ENCODE results near the gene ARMC9. TPM values are rescaled to one million over a fixed set of nuclear protein-coding genes. Genes with fewer than 3 reads are reported as not detected.

The ARMC9 gene
- total RNA-seq, 2 experiments from 2014 or later = 2.0 to 2.5 TPM

DNA sequence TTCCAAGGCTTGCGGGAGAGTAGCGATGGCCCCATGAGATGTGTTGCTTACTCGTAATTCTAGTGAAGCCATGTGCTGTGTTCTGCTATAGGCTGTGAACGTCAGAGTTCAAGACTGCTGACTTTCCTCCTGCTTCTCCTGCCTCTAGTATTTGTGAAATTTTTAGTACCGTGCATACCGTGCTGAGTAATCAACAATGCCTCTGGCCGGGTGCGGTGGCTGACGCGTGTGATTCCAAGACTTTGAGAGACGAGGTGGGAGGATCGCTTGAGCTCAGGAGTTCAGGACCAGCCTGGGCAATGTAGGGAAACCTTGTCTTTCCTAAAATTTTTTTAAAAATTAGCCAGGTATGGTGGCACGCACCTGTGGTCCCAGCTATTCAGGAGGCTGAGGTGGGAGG lies 137.2 kb downstream of the ARMC9 start:
- no peak overlapping the region for H3K27ac Mint-ChIP-seq
- no peaks in the 10 kb centered on the region for H3K4me1 Mint-ChIP-seq
- no peaks in the 10 kb centered on the region for H3K27me3 Mint-ChIP-seq
- POLR2A ChIA-PET = no interaction called here
- H3K4me3 Mint-ChIP-seq = no peak overlapping the region
- DNase-seq = no peak
- H3K9me3 Mint-ChIP-seq = no peaks in the 10 kb centered on the region
- no peak for ATAC-seq (ENCODE audit: low read depth)
- H3K36me3 Mint-ChIP-seq = no peaks in the 10 kb centered on the region

DNA sequence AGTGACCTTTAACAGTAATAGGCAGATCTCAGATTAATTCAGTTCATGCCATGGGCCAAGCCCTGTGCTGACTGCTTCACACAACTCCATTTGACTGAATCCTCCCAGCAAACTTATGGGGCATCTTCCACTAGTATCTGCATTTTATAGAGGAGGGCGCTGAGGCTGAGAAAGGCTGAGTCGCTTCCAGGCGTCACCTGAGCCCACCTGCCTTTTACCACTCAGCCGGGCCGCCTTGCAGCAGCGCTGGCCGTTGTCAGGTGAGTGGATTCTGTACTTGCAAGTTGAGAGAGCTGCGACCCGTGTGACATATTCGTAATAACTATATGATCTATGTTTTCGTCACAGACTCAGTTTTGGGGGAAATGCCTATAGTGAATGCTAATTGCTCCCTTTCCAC lies 137.8 kb downstream of the ARMC9 start:
- no peak for ATAC-seq (ENCODE audit: low read depth)

DNA sequence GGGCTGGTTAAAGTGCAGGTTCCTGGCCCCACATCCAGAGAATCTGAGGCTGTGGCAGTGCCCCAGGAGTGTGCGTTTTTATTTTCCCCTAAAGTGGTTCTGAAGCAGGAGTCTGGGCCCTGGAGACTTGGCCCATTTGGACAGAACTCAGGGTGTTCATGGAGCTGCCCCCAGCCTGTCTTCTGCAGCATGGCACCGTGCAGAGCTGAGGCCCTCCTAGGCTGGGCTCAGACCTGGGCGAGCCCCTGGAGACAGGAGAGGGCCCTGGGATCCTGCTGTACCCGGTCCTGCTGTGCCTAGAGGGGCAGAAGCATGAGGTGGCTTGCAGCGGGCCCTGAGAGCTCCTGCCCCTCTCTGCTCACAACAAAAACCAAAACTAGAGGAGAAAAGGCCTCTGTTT lies 138.3 kb downstream of the ARMC9 start:
- Mint-ChIP-seq H3K9me3 (no peaks in the 10 kb centered on the region), H3K27ac (no peak overlapping the region)

More for the DNA sequence above, 137.8 kb downstream of the ARMC9 start:
- Mint-ChIP-seq H3K4me1 (no peaks in the 10 kb centered on the region), H3K27ac (no peak overlapping the region), H3K9me3 (no peaks in the 10 kb centered on the region), H3K27me3 (no peaks in the 10 kb centered on the region), H3K4me3 (no peak overlapping the region), H3K36me3 (no peaks in the 10 kb centered on the region)
- DNase-seq = no peak
- POLR2A ChIA-PET = no interaction called here

DNA sequence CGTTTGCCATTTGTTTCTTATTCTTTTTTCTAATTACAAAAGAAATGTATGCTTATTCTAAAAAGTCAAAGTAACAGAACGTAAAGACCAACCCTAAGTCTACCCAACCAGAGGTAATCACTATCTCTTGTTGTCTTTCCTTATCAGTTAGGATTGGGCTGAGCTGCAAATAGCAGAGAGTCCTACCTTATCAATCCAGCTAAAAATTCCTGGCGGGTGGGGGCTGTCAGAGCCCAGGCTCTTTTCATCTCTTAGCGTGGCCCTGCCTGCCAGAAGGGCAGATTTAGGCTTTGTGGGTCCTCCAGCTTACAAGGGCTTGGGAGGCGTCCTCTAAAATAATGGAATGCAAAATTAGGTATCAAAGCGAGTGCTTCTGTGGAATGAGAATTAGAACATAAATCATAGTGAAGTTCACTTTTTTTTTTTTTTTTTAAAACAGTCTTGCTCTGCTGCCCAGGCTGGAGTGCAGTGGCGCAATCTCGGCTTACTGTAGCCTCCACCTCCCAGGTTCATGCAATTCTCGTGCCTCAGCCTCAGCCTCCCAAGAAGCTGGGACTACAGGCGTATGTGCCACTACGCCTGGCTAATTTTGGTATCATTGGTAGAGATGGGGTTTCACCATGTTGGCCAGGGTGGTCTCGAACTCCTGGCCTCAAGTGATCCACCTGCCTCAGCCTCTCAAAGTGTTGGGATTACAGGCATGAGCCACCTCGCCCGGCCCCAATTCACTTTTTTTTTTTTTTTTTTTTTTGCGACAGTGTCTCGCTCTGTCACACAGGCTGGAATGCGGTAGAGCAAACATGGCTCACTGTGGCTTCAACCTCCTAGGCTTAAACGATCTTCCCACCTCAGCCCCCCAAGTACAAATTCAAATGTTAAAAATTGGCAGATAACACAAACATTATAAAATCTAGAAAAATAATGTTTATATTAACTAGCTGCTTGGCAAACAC lies 139.7 kb downstream of the ARMC9 start:
- no peak overlapping the region for H3K4me3 Mint-ChIP-seq
- POLR2A ChIA-PET = interaction anchor here (0.7 kb wide), 1 partner anchor 413 kb away, joined by 3 read pairs; no protein-coding TSS in a partner anchor
- no peak for ATAC-seq (ENCODE audit: low read depth)

More for the DNA sequence above, 138.3 kb downstream of the ARMC9 start:
- ATAC-seq (ENCODE audit: low read depth) (no peak), DNase-seq (no peak)
- no peaks in the 10 kb centered on the region for H3K27me3 Mint-ChIP-seq
- H3K36me3 Mint-ChIP-seq = no peaks in the 10 kb centered on the region
- POLR2A ChIA-PET = no interaction called here
- no peak overlapping the region for H3K4me3 Mint-ChIP-seq
- H3K4me1 Mint-ChIP-seq = no peaks in the 10 kb centered on the region

DNA sequence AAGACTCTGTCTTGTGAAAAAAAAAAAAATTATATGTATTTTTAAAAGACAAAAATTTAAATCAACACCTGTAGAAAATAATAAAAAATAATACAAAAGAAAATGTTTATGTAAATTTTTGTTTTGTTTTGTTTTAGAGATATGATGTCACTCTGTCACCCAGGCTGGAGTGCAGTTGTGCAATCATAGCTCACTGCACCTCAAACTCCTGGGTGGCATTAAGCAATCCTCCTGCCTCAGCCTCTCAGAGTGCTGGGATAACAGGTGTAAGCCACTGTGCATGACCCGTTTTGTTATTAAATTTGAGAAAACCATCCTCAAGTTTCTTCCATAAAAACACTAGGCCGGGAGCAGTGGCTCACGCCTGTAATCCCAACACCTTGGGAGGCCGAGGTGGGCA lies 140.9 kb downstream of the ARMC9 start:
- DNase-seq = no peak
- Mint-ChIP-seq H3K9me3 (no peaks in the 10 kb centered on the region), H3K4me3 (no peak overlapping the region), H3K27ac (no peak overlapping the region), H3K36me3 (no peaks in the 10 kb centered on the region), H3K27me3 (no peaks in the 10 kb centered on the region), H3K4me1 (no peaks in the 10 kb centered on the region)
- POLR2A ChIA-PET = no interaction called here
- ATAC-seq (ENCODE audit: low read depth) = no peak

More for the DNA sequence above, 139.7 kb downstream of the ARMC9 start:
- no peak overlapping the region for H3K27ac Mint-ChIP-seq
- no peaks in the 10 kb centered on the region for H3K4me1 Mint-ChIP-seq
- H3K9me3 Mint-ChIP-seq = no peaks in the 10 kb centered on the region
- H3K36me3 Mint-ChIP-seq = no peaks in the 10 kb centered on the region
- DNase-seq = no peak
- no peaks in the 10 kb centered on the region for H3K27me3 Mint-ChIP-seq

DNA sequence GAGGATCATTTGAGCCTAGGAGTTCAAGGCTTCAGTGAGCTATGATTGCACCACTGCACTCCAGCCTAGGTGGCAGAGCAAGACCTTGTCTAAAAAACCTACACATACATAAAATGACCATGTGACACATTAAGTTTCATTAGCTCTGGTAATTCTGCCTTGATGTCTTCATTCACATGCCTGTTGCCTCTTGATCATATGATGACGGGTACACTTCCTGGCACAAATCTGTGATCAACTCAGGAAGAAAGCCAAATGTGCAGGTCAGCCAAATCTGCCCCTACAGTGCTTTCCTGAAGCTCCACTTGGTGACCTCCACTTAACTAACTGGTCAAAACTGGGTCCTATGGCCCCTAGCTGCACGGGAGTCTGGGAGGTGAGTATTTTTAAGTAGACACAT lies 142.7 kb downstream of the ARMC9 start:
- Mint-ChIP-seq H3K36me3 (no peaks in the 10 kb centered on the region), H3K27me3 (no peaks in the 10 kb centered on the region), H3K9me3 (no peaks in the 10 kb centered on the region), H3K4me1 (no peaks in the 10 kb centered on the region), H3K27ac (no peak overlapping the region), H3K4me3 (no peak overlapping the region)
- POLR2A ChIA-PET = no interaction called here
- ATAC-seq (ENCODE audit: low read depth) (no peak), DNase-seq (no peak)

DNA sequence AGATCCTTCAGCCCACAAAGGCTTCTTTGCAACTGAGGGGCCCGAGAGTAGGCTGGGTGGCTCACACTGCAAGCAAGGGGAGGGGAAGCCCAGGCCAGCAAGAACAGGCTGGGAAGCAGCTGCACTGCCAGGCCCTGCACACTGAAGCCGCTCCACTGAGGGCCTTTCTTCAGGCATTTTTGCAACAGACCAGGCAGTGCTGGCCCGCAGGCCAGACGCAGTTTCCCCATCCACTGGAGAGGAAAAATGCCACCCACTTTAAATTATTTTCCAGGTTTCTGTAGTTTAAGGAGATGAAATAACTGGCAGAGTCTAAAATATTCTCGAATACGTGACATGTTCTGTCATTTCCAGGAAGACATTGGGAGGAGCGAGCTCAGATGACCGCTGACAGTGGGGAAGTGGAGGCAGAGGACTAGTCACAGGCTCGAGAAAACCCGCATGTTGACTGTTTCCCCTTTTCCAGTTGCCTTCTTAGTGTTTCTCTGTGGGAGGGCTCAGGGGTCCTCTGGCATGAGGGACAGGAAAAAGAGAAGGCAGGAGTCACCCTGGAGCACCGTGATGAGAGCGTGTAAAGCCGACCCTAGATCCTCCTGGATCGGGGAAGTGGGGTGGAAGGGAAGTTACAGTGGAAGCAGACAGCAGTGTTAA lies 143.8 kb downstream of the ARMC9 start:
- Mint-ChIP-seq H3K4me1 (no peaks in the 10 kb centered on the region), H3K27ac (no peak overlapping the region), H3K9me3 (no peaks in the 10 kb centered on the region), H3K27me3 (peaks cover under 1% of the 10 kb centered on the region), H3K4me3 (no peak overlapping the region), H3K36me3 (no peaks in the 10 kb centered on the region)
- POLR2A ChIA-PET = no interaction called here
- DNase-seq = no peak
- ATAC-seq (ENCODE audit: low read depth) = no peak

DNA sequence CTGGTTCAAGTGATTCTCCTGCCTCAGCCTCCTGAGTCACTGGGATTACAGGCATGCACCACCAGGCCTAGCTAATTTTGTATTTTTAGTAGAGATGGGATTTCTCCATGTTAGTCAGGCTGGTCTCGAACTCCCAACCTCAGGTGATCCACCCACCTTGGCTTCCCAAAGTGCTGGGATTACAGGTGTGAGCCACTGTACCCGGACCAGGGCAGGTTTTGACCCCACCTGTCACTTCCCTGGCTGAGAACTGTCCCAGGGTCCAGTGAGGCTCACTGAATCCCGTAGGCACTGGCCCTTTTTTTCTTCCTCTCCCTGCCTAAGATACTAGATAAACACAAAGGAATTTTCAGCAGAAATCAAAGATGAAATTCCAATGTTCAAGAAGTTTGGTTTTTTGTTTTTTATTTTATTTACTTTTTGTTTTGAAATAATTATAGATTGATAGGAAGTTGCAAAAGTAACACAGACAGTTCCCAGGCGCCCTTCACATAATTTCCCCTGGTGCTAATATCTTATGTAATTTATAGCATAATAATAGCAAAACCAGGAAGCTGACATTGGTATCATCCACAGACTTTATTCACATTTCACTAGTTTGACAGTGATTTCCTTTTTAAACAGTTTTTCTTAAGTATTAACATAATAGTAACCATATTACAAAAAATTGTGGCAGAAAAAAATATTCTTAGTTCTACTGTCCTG lies 144.7 kb downstream of the ARMC9 start:
- DNase-seq = no peak
- Mint-ChIP-seq H3K27me3 (peaks cover 2% of the 10 kb centered on the region), H3K9me3 (no peaks in the 10 kb centered on the region), H3K4me1 (no peaks in the 10 kb centered on the region), H3K4me3 (no peak overlapping the region), H3K36me3 (no peaks in the 10 kb centered on the region), H3K27ac (no peak overlapping the region)
- no peak for ATAC-seq (ENCODE audit: low read depth)
- POLR2A ChIA-PET = no interaction called here

DNA sequence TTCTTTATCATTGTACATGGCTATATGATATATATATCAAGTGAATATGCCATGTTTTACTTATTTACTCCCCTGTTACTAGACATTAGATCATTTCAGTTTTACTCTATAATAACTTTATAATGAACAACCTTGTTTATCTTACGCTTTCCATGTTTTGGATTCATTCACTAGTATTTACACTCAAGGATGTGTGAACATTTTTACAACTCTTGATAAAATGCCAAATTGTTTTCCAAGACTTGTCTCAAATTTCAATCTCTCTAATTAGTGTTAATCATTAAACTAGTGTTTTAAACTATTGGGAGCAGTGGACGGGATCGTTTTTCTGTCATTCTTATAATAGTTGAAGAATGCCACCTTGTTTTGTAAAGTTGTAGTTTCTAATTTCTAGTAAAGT lies 145.6 kb downstream of the ARMC9 start:
- POLR2A ChIA-PET = no interaction called here
- Mint-ChIP-seq H3K9me3 (no peaks in the 10 kb centered on the region), H3K36me3 (no peaks in the 10 kb centered on the region), H3K4me3 (no peak overlapping the region), H3K27me3 (peaks cover 2% of the 10 kb centered on the region), H3K27ac (no peak overlapping the region), H3K4me1 (no peaks in the 10 kb centered on the region)
- ATAC-seq (ENCODE audit: low read depth) (no peak), DNase-seq (no peak)

DNA sequence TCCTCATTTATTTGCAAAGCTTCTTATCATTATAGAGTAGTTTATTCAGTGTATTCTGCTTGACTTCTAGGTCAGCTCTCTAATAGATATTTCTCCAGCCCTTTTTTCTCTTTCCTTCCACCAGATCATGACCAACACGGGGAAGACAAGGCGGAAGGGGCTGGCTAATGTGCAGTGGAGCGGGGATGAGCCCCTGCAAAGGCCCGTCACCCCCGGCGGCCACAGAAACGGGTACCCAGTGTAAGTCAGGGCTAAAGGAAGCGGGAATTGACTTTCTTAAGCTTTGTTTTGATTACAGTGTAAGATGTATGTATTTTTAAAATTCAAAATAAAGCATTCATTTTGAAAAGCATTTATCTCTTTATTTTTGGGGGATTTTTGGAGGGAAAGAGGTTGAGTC lies 146.4 kb downstream of the ARMC9 start:
- H3K27me3 Mint-ChIP-seq = peaks cover 2% of the 10 kb centered on the region
- no peak for DNase-seq
- H3K4me1 Mint-ChIP-seq = peaks cover 1% of the 10 kb centered on the region
- H3K4me3 Mint-ChIP-seq = no peak overlapping the region
- H3K27ac Mint-ChIP-seq = no peak overlapping the region
- ATAC-seq (ENCODE audit: low read depth) = no peak
- H3K9me3 Mint-ChIP-seq = no peaks in the 10 kb centered on the region
- H3K36me3 Mint-ChIP-seq = no peaks in the 10 kb centered on the region
- POLR2A ChIA-PET = no interaction called here

DNA sequence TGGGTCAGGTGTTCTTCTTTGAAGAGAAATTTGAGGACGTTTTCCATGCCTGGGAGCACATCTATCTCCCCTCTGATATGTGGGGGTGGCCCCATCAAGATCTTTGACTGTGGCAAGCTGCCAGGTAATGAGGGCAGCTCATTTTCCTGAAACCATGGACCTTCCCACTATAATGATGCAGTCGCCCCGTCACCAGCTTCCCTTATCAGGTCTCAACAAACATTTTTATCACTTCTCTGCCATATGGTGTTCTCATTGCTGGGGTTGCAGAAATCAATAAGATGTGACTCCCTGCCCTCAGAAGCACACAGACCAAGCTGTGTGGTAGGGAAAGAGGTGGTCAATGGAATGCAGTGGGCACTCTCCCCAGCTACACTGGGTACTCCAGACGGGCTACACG lies 148.7 kb downstream of the ARMC9 start:
- Mint-ChIP-seq H3K4me3 (no peak overlapping the region), H3K27me3 (peaks cover 2% of the 10 kb centered on the region), H3K36me3 (no peaks in the 10 kb centered on the region), H3K27ac (no peak overlapping the region), H3K9me3 (no peaks in the 10 kb centered on the region), H3K4me1 (peaks cover 1% of the 10 kb centered on the region)
- POLR2A ChIA-PET = no interaction called here
- no peak for ATAC-seq (ENCODE audit: low read depth)
- no peak for DNase-seq

DNA sequence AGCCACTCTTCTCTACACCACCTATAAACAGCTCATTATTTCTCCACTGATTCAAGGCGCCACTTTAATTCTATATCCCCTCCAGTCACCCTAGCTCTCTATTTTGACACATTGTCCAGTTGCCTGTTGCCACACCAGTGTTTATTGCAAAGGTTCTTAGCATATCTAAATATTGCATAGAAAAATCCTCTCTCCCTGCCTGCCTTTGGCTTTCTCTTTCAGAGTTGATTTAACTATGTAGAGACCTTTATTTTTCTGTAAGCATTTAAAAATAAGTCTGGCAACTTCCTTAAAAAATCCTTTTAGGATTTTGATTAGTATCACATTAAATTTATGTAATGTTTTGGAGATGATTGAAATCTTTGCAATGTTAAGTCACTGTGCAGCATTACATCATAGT lies 149.2 kb downstream of the ARMC9 start:
- H3K27me3 Mint-ChIP-seq = peaks cover 2% of the 10 kb centered on the region
- ATAC-seq (ENCODE audit: low read depth) (no peak), DNase-seq (no peak)
- no peaks in the 10 kb centered on the region for H3K36me3 Mint-ChIP-seq
- no peaks in the 10 kb centered on the region for H3K9me3 Mint-ChIP-seq
- peaks cover 1% of the 10 kb centered on the region for H3K4me1 Mint-ChIP-seq
- H3K4me3 Mint-ChIP-seq = no peak overlapping the region
- no peak overlapping the region for H3K27ac Mint-ChIP-seq
- POLR2A ChIA-PET = no interaction called here

DNA sequence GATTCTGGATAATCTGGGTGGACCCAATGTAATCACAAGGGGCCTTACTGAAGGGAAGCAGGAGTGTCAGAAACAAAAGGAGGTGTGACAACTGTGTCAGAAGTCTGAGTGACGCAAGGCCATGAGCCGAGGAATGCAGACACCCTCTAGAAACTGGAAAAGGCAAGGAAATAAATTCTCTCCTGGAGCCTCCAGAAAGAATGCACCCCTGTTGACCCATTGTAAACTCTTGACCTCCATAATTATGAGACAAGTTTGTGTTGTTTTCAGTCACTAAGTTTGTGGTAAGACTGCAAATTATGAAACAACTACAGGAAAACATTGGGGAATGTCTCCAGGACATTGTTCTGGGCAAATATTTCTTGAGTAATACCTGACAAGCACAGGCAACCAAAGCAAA lies 149.7 kb downstream of the ARMC9 start:
- Mint-ChIP-seq H3K9me3 (no peaks in the 10 kb centered on the region), H3K4me3 (no peak overlapping the region), H3K27ac (no peak overlapping the region), H3K4me1 (peaks cover 1% of the 10 kb centered on the region), H3K36me3 (no peaks in the 10 kb centered on the region), H3K27me3 (peaks cover 2% of the 10 kb centered on the region)
- DNase-seq (no peak), ATAC-seq (ENCODE audit: low read depth) (no peak)
- POLR2A ChIA-PET = no interaction called here
